Measurements from ENCODE around the gene AKAP17A. TPM values are rescaled to one million over a fixed set of nuclear protein-coding genes. Genes with fewer than 3 reads are reported as not detected.

The AKAP17A gene
- total and polyA plus RNA-seq, 2 of the 13 experiments (the other 11 are each of a cell fraction or from before 2014, with no cell fraction given), result 20.5 to 26.5 TPM

GRCh38 chrX:1542994-1543725 is 48.2 kb upstream of the AKAP17A start:
- FAIRE-seq (no peak), ATAC-seq (no peak), DNase-seq (ENCODE audit: low spot score) (no peak)
- 56% methylated on average over 18 of the region's 22 CpGs for WGBS (ENCODE audit: low lambda C conversion rate)
- Histone ChIP-seq H3K27me3 (ENCODE audit: control insufficient read depth in 1 of 2, insufficient read depth in 2 of 2, low read length in 2 of 2) (no peaks in the 10 kb centered on the region), H3K9ac (ENCODE audit: insufficient read depth, low read depth, low read length) (no peak overlapping the region), H3K36me3 (replicated peaks in 1 of 2; ENCODE audit: control insufficient read depth in 1 of 2, insufficient read depth in 2 of 2, low read length in 2 of 2) (no peaks in the 10 kb centered on the region), H2AFZ (ENCODE audit: low read length) (no peak overlapping the region), H3K4me2 (ENCODE audit: low read depth, low read length) (no peak overlapping the region), H3K4me1 (ENCODE audit: insufficient read depth, low read length) (peaks cover 14% of the 10 kb centered on the region; the same call in 1 of the 2 replicates), H3K9me3 (ENCODE audit: low read length) (no peaks in the 10 kb centered on the region), H4K20me1 (ENCODE audit: insufficient read depth, low read length) (no peaks in the 10 kb centered on the region), H3K4me3 (replicated peaks in 1 of 3; ENCODE audit: insufficient read depth in 1 of 3, low read depth in 2 of 3, low read length in 3 of 3) (no peak overlapping the region), H3K79me2 (ENCODE audit: insufficient read depth, low read length) (no peaks in the 10 kb centered on the region), H3K27ac (ENCODE audit: extremely low read length, insufficient read depth, low read length) (no peak overlapping the region)
- 0 out of 2 replicates have a peak, but pooled peaks have one; percentile 23 for TF ChIP-seq ATF7 (IDR thresholded peaks at IDR 0.05)
- no peak for TF ChIP-seq ATF7 (CRISPR knock-in tag; IDR thresholded peaks at IDR 0.05)
- no peak for TF ChIP-seq ARNT (IDR thresholded peaks at IDR 0.05)
- BruUV-seq (replicated peaks), result no TSS peak
- ChIA-PET CTCF (ENCODE audit: low intra/inter-chr PET ratio, low total read pairs) (no interaction called here), POLR2A (no interaction called here)
- intact Hi-C loops (cut with micrococcal nuclease; ENCODE audit: unreplicated experiment), result no loop called here
- in situ Hi-C loops (cut with HindIII; ENCODE audit: extremely low pct_ligation_motif_present, low pct_unique_long_range_greater_than_20kb), result no loop called here

- H3K27ac ChIP-seq (ENCODE audit: extremely low read length, insufficient read depth, low read length), result no peak overlapping the region
- no peaks in the 10 kb centered on the region for H3K79me2 ChIP-seq (ENCODE audit: insufficient read depth, low read length)
- TF ChIP-seq CENPBD1 (CRISPR knock-in tag; IDR thresholded peaks at IDR 0.05; ENCODE audit: borderline replicate concordance, low read depth) (no peak), SKIL (CRISPR knock-in tag; IDR thresholded peaks at IDR 0.05; ENCODE audit: borderline replicate concordance) (no peak), ZNF18 (CRISPR knock-in tag; IDR thresholded peaks at IDR 0.05; ENCODE audit: insufficient replicate concordance) (peak; percentile 77), CSRNP1 (CRISPR knock-in tag; IDR thresholded peaks at IDR 0.05) (no peak), ZNF562 (CRISPR knock-in tag; IDR thresholded peaks at IDR 0.05; ENCODE audit: borderline replicate concordance) (no peak)
- H3K36me3 ChIP-seq (replicated peaks in 1 of 2; ENCODE audit: control insufficient read depth in 1 of 2, insufficient read depth in 2 of 2, low read length in 2 of 2), result no peaks in the 10 kb centered on the region
- ChIA-PET CTCF (ENCODE audit: low intra/inter-chr PET ratio, low total read pairs) (no interaction called here), POLR2A (no interaction called here)
- H3K4me1 ChIP-seq (ENCODE audit: insufficient read depth, low read length), result peaks cover 3% of the 10 kb centered on the region; the same call in 1 of the 2 replicates
- no peaks in the 10 kb centered on the region for H4K20me1 ChIP-seq (ENCODE audit: insufficient read depth, low read length)
- in situ Hi-C loops (cut with HindIII; ENCODE audit: extremely low pct_ligation_motif_present, low pct_unique_long_range_greater_than_20kb) (no loop called here), intact Hi-C loops (cut with micrococcal nuclease; ENCODE audit: unreplicated experiment) (no loop called here)
- peak overlapping the region; percentile 15 for H2AFZ ChIP-seq (ENCODE audit: low read length)
- WGBS (ENCODE audit: low lambda C conversion rate), result 13% methylated on average over 2 of the region's 2 CpGs
- H3K9ac ChIP-seq (ENCODE audit: insufficient read depth, low read depth, low read length), result no peak overlapping the region
- FAIRE-seq (no peak), DNase-seq (ENCODE audit: low spot score) (no peak), ATAC-seq (no peak)
- no peaks in the 10 kb centered on the region for H3K9me3 ChIP-seq (ENCODE audit: low read length)
- H3K4me2 ChIP-seq (ENCODE audit: low read depth, low read length), result no peak overlapping the region
- no TSS peak for BruUV-seq (replicated peaks)
- H3K27me3 ChIP-seq (ENCODE audit: control insufficient read depth in 1 of 2, insufficient read depth in 2 of 2, low read length in 2 of 2), result no peaks in the 10 kb centered on the region
- H3K4me3 ChIP-seq (replicated peaks in 1 of 3; ENCODE audit: insufficient read depth in 1 of 3, low read depth in 2 of 3, low read length in 3 of 3), result no peak overlapping the region
These were observed 45.5 kb upstream of the AKAP17A start for GRCh38 chrX:1545776-1546408.

All from HepG2 (cell line).